Measurements from ENCODE around the gene PTPN4. TPM values are rescaled to one million over a fixed set of nuclear protein-coding genes. Genes with fewer than 3 reads are reported as not detected.

Gene PTPN4
- total and polyA plus RNA-seq, 10 of the 15 experiments (the other 5 are each of a cell fraction or from before 2014, with no cell fraction given): 5.0 to 29.7 (median 23.7) TPM

GRCh38 chr2:119862127-119862889, 102.6 kb downstream of the PTPN4 start (continued):
- TF ChIP-seq YY1 (IDR thresholded peaks at IDR 0.05; ENCODE audit: low read depth, low read length) (no peak), SKIL (IDR thresholded peaks at IDR 0.05; ENCODE audit: low read depth, poor library complexity, severe bottlenecking) (no peak), CTCF (IDR thresholded peaks at IDR 0.05 in 2 of 3, conservative IDR thresholded peaks at IDR 0.05 in 1 of 3; ENCODE audit: control insufficient read depth in 2 of 3, extremely low read depth in 1 of 3, insufficient read depth in 1 of 3, low read depth in 3 of 3, low read length in 3 of 3) (no peak), BCL11A (IDR thresholded peaks at IDR 0.05; ENCODE audit: low read depth, low read length) (no peak), TARDBP (IDR thresholded peaks at IDR 0.05; ENCODE audit: borderline replicate concordance) (no peak), NFXL1 (IDR thresholded peaks at IDR 0.05; ENCODE audit: borderline replicate concordance) (no peak), MEF2A (IDR thresholded peaks at IDR 0.05; ENCODE audit: insufficient read depth, low read depth, low read length) (peak; percentile 73; the same call in 1 of the 2 replicates), ESRRA (IDR thresholded peaks at IDR 0.05; ENCODE audit: low read length) (no peak), ZBTB33 (IDR thresholded peaks at IDR 0.05) (no peak), SRF (IDR thresholded peaks at IDR 0.05; ENCODE audit: low read depth in 2 of 2, low read length in 2 of 2) (peak in 1 of 2 experiments; percentile 25; a peak in 1 of 4 replicates), BRCA1 (IDR thresholded peaks at IDR 0.05; ENCODE audit: low read depth, low read length) (no peak), ZBTB4 (CRISPR knock-in tag; IDR thresholded peaks at IDR 0.05) (no peak), ETV6 (conservative IDR thresholded peaks at IDR 0.05 in 1 of 2, IDR thresholded peaks at IDR 0.05 in 1 of 2; ENCODE audit: borderline replicate concordance in 1 of 2, low read depth in 1 of 2) (no peak), IRF4 (IDR thresholded peaks at IDR 0.05; ENCODE audit: low read depth, low read length) (peak; percentile 50; the same call in 1 of the 2 replicates), REST (IDR thresholded peaks at IDR 0.05; ENCODE audit: low read depth, low read length) (no peak)

All from GM12878 (cell line).